Measurements from ENCODE around the gene SHC4.
"Not testable (repeated sequence)": the region's sequence is repeated elsewhere in the genome, so short reads cannot be mapped to it uniquely, and the experiment has no call there.

Gene SHC4

GRCh38 chr15:48963524-48964113, at the start of gene SHC4:
Gene SHC4 (minus strand): TSS chr15:48963919. CDS start chr15:48963015, 904 bp downstream.
- no peak for DNase-seq

- DNase-seq, result no peak
Observed at GRCh38 chr15:48999314-48999713, 35.6 kb upstream of the SHC4 start.

- DNase-seq, result no peak
Observed at GRCh38 chr15:48996276-48996675, 32.6 kb upstream of the SHC4 start.

GRCh38 chr15:48993380-48993779, 29.7 kb upstream of the SHC4 start:
- no peak for DNase-seq

GRCh38 chr15:48992545-48992944, 28.8 kb upstream of the SHC4 start:
- DNase-seq, result no peak

- DNase-seq, result no peak
Observed at GRCh38 chr15:48992096-48992495, 28.4 kb upstream of the SHC4 start.

- DNase-seq, result no peak
Observed at GRCh38 chr15:48989170-48989569, 25.5 kb upstream of the SHC4 start.

- DNase-seq, result no peak
Observed at GRCh38 chr15:48987142-48987541, 23.4 kb upstream of the SHC4 start.

- DNase-seq, result no peak
Observed at GRCh38 chr15:48986240-48986639, 22.5 kb upstream of the SHC4 start.

GRCh38 chr15:48985516-48985915, 21.8 kb upstream of the SHC4 start:
- DNase-seq, result no peak

GRCh38 chr15:48984811-48985352, 21.2 kb upstream of the SHC4 start:
- DNase-seq, result no peak

GRCh38 chr15:48984021-48984710, 20.4 kb upstream of the SHC4 start:
- DNase-seq, result no peak

GRCh38 chr15:48983300-48983699, 19.6 kb upstream of the SHC4 start:
- DNase-seq, result no peak

- no peak for DNase-seq
Observed at GRCh38 chr15:48981941-48982340, 18.2 kb upstream of the SHC4 start.

GRCh38 chr15:48978638-48979037, 14.9 kb upstream of the SHC4 start:
- DNase-seq, result no peak

- no peak for DNase-seq
Observed at GRCh38 chr15:48976444-48977088, 12.8 kb upstream of the SHC4 start.

- peak; percentile 89 for DNase-seq
Observed at GRCh38 chr15:48975472-48976419, 12.0 kb upstream of the SHC4 start.

GRCh38 chr15:48974882-48975281, 11.2 kb upstream of the SHC4 start:
- DNase-seq, result no peak

GRCh38 chr15:48972750-48973503, 9.2 kb upstream of the SHC4 start:
- DNase-seq, result no peak

GRCh38 chr15:48970926-48971325, 7.2 kb upstream of the SHC4 start:
- DNase-seq, result not testable (repeated sequence)

GRCh38 chr15:48968066-48968465, 4.3 kb upstream of the SHC4 start:
- DNase-seq, result no peak

GRCh38 chr15:48967336-48967735, 3.6 kb upstream of the SHC4 start:
- no peak for DNase-seq
